Measurements from ENCODE around the gene CLEC16A. TPM values are rescaled to one million over a fixed set of nuclear protein-coding genes. Genes with fewer than 3 reads are reported as not detected.

The CLEC16A gene
- total and polyA plus RNA-seq, 9 of the 15 experiments (the other 6 are each of a cell fraction or from before 2014, with no cell fraction given) = 1.00 to 22.3 (median 10.0) TPM

DNA sequence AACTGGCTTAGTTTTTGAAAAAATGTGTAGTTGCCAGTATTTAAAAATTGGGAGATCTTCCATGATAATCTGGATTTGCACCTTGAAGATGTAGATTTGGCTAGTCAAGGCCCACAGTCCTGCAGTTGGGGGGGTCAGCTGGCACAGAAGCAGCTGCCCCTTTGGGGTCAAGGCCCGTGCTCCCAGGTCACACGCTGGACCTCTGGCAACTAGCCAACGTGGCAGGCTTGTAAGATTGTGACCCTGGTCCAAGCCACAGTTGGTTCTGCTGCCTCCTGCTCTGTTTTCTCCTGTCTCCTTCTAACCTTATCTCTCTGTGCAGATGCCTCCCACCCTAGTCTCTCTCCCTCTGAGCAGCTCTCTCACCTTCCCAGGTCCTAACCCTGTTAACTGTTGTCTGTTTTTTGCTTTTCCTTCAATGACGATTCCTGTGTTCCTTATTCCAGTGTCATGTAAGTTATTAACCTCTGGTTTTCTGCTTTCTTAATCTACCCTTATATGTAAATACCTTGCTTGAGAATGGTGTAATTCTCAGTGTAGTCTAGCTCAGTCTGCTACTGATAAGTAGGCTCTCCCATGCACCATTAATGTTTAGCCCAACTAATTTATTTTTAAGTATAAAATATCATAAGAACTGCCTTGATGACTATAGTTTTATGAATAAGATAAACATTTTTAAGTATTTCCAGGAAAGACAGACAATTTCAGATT lies 27.9 kb downstream of the CLEC16A start (continued):
- TF ChIP-seq, protein P1, sequence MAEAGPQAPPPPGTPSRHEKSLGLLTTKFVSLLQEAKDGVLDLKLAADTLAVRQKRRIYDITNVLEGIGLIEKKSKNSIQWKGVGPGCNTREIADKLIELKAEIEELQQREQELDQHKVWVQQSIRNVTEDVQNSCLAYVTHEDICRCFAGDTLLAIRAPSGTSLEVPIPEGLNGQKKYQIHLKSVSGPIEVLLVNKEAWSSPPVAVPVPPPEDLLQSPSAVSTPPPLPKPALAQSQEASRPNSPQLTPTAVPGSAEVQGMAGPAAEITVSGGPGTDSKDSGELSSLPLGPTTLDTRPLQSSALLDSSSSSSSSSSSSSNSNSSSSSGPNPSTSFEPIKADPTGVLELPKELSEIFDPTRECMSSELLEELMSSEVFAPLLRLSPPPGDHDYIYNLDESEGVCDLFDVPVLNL (CRISPR knock-in tag; IDR thresholded peaks at IDR 0.05; ENCODE audit: low read depth) = no peak
- peak; percentile 97 for TF ChIP-seq TEAD4 (IDR thresholded peaks at IDR 0.05; ENCODE audit: low read length)
- TF ChIP-seq TEAD4 (CRISPR knock-in tag; IDR thresholded peaks at IDR 0.05; ENCODE audit: borderline replicate concordance) = no peak
- TF ChIP-seq NRF1 (conservative IDR thresholded peaks at IDR 0.05 in 1 of 2, IDR thresholded peaks at IDR 0.05 in 1 of 2) = 0 out of 4 replicates have a peak, but pooled peaks have one; percentile 7 to 28
- no peak for TF ChIP-seq ZNF75A (CRISPR knock-in tag; IDR thresholded peaks at IDR 0.05)
- TF ChIP-seq ZBTB7A (IDR thresholded peaks at IDR 0.05; ENCODE audit: borderline replicate concordance, control insufficient read depth, low read depth, low read length) = peak; percentile 46; the same call in 1 of the 2 replicates
- 0 out of 4 replicates have a peak, but pooled peaks of 1 of the 2 experiments have one; percentile 5 for TF ChIP-seq FOXA3 (CRISPR knock-in tag; conservative IDR thresholded peaks at IDR 0.05 in 1 of 2, IDR thresholded peaks at IDR 0.05 in 1 of 2)
- TF ChIP-seq NFATC3 (IDR thresholded peaks at IDR 0.05) = no peak
- TF ChIP-seq RAD51 (IDR thresholded peaks at IDR 0.05; ENCODE audit: borderline replicate concordance, low read depth) = peak; percentile 67; the same call in 1 of the 2 replicates
- TF ChIP-seq CCAR2 (IDR thresholded peaks at IDR 0.05; ENCODE audit: low read depth, low read length) = no peak
- TF ChIP-seq HEY1 (CRISPR knock-in tag; IDR thresholded peaks at IDR 0.05; ENCODE audit: borderline replicate concordance) = peak; percentile 32; the same call in 1 of the 2 replicates
- TF ChIP-seq TAF7 (tag; IDR thresholded peaks at IDR 0.05) = no peak
- TF ChIP-seq ZNF232 (CRISPR knock-in tag; IDR thresholded peaks at IDR 0.05) = no peak
- TF ChIP-seq PCBP1 (IDR thresholded peaks at IDR 0.05; ENCODE audit: low read depth, low read length, poor library complexity, severe bottlenecking) = no peak
- TF ChIP-seq, protein P2, sequence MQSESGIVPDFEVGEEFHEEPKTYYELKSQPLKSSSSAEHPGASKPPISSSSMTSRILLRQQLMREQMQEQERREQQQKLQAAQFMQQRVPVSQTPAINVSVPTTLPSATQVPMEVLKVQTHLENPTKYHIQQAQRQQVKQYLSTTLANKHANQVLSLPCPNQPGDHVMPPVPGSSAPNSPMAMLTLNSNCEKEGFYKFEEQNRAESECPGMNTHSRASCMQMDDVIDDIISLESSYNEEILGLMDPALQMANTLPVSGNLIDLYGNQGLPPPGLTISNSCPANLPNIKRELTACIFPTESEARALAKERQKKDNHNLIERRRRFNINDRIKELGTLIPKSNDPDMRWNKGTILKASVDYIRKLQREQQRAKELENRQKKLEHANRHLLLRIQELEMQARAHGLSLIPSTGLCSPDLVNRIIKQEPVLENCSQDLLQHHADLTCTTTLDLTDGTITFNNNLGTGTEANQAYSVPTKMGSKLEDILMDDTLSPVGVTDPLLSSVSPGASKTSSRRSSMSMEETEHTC (IDR thresholded peaks at IDR 0.05) = peak; percentile 80; the same call in 1 of the 2 replicates
- no peak for TF ChIP-seq ZNF121 (CRISPR knock-in tag; conservative IDR thresholded peaks at IDR 0.05)
- TF ChIP-seq HDAC2 (IDR thresholded peaks at IDR 0.05) = peak; percentile 95
- TF ChIP-seq, protein P3, sequence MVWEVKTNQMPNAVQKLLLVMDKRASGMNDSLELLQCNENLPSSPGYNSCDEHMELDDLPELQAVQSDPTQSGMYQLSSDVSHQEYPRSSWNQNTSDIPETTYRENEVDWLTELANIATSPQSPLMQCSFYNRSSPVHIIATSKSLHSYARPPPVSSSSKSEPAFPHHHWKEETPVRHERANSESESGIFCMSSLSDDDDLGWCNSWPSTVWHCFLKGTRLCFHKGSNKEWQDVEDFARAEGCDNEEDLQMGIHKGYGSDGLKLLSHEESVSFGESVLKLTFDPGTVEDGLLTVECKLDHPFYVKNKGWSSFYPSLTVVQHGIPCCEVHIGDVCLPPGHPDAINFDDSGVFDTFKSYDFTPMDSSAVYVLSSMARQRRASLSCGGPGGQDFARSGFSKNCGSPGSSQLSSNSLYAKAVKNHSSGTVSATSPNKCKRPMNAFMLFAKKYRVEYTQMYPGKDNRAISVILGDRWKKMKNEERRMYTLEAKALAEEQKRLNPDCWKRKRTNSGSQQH (CRISPR knock-in tag; IDR thresholded peaks at IDR 0.05) = peak; percentile 92
- no peak for TF ChIP-seq POLR3A (IDR thresholded peaks at IDR 0.05; ENCODE audit: borderline replicate concordance, extremely low read depth, insufficient read depth, insufficient read length)
- TF ChIP-seq GABPA (tag; conservative IDR thresholded peaks at IDR 0.05; ENCODE audit: low read depth) = peak; percentile 39
- TF ChIP-seq, protein P4, sequence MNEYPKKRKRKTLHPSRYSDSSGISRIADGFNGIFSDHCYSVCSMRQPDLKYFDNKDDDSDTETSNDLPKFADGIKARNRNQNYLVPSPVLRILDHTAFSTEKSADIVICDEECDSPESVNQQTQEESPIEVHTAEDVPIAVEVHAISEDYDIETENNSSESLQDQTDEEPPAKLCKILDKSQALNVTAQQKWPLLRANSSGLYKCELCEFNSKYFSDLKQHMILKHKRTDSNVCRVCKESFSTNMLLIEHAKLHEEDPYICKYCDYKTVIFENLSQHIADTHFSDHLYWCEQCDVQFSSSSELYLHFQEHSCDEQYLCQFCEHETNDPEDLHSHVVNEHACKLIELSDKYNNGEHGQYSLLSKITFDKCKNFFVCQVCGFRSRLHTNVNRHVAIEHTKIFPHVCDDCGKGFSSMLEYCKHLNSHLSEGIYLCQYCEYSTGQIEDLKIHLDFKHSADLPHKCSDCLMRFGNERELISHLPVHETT (CRISPR knock-in tag; conservative IDR thresholded peaks at IDR 0.05 in 1 of 2, IDR thresholded peaks at IDR 0.05 in 1 of 2) = 0 out of 4 replicates have a peak, but pooled peaks of 1 of the 2 experiments have one; percentile 40
- TF ChIP-seq NFIC (IDR thresholded peaks at IDR 0.05) = peak; percentile 100

Measured in K562 (cell line).